EL (cell line): ENCODE results near the gene SLC30A3.

Experiments
- DNase-seq: peaks from one replicate; pipeline ENCODE4 v3.0.0-alpha.2; 2016

SLC30A3 gene

GRCh38 chr2:27225526-27225925, 37.3 kb downstream of the SLC30A3 start:
- no peak for DNase-seq

DNA sequence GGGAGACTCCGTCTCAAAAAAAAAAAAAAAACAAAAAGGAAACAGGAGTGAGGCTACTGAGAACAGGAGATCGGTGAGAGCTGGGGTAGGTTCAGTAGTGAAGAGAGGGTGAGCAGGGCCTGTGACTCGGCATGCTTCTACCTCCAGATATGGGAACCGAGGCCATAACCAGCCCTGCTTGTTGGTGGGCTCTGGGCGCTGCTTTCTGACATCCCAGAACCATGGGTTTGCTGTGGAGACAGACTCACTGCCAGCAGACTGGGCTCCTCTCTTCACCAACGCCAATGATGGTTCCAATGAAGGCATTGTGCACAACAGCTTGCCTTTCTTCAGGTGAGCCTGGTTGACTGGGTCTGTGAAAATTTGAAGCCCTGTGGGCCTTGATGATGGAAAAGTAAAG, 39.4 kb downstream of the SLC30A3 start:
- DNase-seq: no peak

DNA sequence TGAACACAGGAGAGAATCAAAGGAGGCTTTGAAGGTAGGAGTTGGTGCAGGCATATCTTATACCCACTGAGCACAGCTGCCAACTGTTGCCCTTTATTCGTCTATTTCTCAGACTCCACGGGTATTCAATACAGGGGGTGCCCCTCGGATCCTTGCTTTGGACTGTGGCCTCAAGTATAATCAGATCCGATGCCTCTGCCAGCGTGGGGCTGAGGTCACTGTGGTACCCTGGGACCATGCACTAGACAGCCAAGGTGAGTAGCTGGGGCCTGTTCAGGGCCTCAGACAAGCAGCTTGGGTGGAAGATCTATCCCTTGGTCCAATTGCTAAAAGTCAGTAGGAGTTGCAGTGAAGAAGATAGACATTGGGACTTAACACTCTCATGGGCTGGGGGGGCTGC, 40.4 kb downstream of the SLC30A3 start:
- no peak for DNase-seq

GRCh38 chr2:27221166-27221565, 41.7 kb downstream of the SLC30A3 start:
- no peak for DNase-seq

DNA sequence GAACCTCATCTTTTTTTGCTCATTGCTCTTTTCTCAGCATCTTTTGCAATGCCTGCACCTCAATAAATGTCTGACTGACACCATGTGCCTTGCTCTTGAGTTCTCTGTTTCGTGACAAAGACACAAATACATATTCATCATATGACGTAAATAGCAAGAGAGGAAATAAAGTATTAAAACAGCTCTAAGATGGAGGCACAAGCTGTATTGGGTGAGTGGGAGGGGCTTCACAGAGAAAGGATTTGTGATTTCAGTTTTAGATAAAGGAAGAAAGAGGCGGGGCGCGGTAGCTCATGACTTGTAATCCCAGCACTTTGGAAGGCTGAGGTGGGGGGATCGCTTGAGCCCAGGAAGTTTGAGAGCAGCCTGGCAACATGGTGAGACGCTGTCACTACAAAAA, 42.8 kb downstream of the SLC30A3 start:
- DNase-seq: no peak

DNA sequence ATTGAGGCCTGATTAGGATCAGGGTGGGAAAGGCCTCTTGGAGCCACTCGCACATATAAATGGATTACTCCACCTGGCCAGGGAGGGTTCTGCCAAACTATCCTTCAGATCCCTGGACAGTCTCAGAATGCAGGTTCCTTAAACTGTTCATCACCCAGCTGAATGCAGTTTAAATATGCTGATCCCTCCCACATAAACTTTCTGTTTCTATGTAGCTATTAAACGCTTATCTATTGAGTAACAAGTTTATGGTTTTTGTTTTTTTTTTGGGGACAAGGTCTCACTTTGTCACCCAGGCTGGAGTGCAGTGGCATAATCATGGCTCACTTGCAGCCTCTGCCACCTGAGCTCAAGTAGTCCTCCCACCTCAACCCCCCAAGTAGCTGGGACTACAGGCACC, 43.8 kb downstream of the SLC30A3 start:
- DNase-seq: no peak

- DNase-seq: no peak
Observed at GRCh38 chr2:27218614-27219013, 44.2 kb downstream of the SLC30A3 start.

GRCh38 chr2:27217173-27218121, 45.4 kb downstream of the SLC30A3 start, which contains the start of gene CAD:
CAD (plus strand) TSS chr2:27217369; CDS start chr2:27217552, 183 bp downstream.
- DNase-seq: peak; percentile 78

DNA sequence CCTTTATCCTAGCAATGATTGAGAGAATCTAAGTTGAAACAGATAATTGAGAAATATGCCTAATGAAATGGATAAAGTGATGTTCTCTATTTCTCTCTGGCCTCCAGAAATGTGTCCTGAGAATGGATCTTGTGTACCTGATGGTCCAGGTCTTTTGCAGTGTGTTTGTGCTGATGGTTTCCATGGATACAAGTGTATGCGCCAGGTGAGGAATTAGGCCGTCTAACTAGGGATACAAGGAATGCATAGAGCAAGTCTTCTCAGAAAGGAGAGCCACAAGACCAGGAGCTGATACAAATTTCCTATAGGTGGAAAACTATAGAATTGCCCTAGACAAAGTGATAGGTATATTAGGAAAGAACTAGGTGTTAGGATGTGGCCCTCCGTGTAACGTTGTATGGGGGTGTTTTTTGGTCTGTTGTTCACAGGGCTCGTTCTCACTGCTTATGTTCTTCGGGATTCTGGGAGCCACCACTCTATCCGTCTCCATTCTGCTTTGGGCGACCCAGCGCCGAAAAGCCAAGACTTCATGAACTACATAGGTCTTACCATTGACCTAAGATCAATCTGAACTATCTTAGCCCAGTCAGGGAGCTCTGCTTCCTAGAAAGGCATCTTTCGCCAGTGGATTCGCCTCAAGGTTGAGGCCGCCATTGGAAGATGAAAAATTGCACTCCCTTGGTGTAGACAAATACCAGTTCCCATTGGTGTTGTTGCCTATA, 46.3 kb downstream of the SLC30A3 start:
- no peak for DNase-seq

- no peak for DNase-seq
Observed at GRCh38 chr2:27214941-27215340, 47.9 kb downstream of the SLC30A3 start.

DNA sequence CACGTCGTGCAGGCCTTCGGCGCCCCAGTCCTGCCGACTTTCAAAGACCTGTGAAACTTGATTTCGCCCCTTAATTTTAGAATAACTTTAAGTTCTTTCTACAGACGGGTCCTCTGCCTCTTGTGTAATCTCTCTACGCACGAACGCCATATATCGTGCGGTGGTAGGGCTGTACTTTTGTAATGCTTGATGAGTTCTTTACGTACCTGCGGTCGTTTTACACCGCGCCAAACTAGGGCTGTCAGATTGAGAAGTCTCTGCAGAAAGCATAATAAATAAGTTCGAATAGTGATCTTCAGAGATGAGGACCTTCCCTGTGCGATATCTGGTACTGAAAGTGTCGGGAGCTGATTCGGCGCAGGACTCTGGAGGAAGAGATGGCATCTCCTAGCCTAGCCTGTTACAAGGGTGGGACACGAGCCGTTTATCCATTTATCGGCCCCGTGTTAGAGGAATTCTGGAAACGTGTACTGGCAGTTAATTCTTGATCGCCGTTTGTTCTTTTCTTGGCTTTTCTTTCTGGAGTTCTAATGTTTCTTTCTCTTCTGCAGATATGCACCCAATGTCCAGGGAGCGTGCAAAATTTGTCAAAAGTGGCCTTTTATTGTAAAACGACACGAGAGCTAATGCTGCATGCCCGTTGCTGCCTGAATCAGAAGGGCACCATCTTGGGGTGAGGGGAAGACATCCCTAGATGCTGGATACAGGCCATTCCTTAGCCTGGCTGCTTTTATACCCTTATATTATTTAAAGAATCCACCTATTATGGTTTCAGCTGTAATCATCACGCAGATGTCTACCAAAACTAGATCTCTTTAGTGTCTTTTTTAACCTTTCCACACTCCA, 50.0 kb downstream of the SLC30A3 start:
- DNase-seq: peak; percentile 8

GRCh38 chr2:27211943-27212625, 50.8 kb downstream of the SLC30A3 start, which contains the start of the genes ATRAID and SLC5A6:
ATRAID (plus strand) TSS chr2:27212041; CDS start chr2:27212369, 328 bp downstream.
SLC5A6 (minus strand) TSS chr2:27212268; CDS start chr2:27207650, 4,618 bp downstream.
- peak; percentile 87 for DNase-seq

DNA sequence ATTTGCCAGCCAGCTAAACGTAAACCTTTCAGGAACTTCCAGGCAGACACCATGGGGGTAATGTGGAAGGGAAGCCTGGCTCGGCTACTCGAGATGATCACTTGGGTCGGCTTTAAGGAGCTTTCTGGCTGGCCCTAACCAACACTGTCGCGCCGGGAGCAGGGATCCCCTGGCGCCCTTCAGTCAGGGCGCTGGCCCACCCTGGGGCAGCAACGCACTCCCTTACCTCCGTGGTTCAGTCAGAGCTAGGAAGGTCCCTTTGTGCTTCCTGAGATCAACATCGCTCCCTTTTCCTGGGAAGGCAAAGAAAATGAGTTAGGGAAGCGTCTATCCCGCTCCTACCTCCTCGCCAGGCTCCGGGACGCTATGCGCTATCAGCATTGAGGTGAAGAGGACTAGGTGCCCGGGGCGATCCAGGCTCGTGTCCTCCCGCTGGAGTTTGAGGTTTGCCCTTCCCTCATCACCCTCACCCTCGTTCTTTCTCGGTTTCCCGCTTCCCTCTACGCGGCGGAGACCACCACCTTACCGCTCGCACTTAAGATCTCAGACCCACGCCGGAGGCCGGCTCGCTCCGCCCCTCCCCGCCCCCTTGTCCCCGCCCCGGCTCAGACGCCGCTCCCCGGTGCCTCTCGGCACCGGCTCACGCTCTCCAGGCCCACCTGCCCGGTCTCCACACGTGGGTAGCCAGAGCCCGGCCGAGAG, 51.5 kb downstream of the SLC30A3 start:
- no peak for DNase-seq

- DNase-seq: no peak
Observed at GRCh38 chr2:27209621-27210401, 53.0 kb downstream of the SLC30A3 start.

GRCh38 chr2:27208486-27209050, 54.3 kb downstream of the SLC30A3 start:
- no peak for DNase-seq

DNA sequence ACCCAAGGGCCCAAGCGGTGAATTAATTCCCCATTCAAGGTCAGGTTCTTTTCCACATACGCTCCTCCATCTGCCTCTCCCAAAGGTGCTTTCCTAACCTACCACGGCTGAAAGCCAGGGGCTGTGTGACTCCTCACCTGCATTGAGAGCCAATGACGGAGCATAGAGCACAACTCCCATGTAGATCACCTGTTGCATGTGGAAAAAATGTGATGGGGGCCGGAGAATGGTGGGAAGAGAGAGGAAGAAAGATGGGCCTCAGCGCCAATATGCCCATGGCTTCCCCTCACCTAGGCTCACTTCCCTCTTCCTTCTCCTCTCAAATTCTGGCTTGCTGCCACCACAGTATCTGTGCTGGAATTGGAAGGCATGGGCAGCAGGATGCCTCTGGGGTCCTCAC, 56.5 kb downstream of the SLC30A3 start:
- no peak for DNase-seq

GRCh38 chr2:27205206-27205605, 57.6 kb downstream of the SLC30A3 start:
- DNase-seq: no peak

DNA sequence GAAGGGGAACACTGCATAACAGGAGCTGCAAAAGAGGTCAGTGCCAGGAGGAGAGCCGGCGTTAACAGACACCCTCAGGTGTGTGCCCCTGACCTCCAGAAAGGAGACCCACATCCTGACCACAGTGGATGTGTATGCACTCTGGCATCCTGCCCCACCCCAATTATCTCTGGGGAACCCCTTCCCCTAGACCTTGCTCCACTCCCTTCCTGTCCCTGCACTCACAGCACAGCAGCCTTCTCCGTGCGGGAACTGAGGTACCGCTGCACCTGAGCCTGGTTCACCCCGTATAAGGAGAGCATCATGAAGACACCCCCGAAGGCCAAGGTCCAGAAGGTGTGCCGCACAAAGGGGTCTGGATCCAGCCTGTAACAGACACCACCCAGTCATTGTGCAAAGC, 58.3 kb downstream of the SLC30A3 start:
- DNase-seq: no peak

- no peak for DNase-seq
Observed at GRCh38 chr2:27203741-27204140, 59.1 kb downstream of the SLC30A3 start.
